ENCODE results near the gene PLXNA3.

- no peak for TF ChIP-seq ATF3 (IDR thresholded peaks at IDR 0.05; ENCODE audit: borderline replicate concordance, extremely low read depth, low read depth, low read length)
- TF ChIP-seq, protein P1, sequence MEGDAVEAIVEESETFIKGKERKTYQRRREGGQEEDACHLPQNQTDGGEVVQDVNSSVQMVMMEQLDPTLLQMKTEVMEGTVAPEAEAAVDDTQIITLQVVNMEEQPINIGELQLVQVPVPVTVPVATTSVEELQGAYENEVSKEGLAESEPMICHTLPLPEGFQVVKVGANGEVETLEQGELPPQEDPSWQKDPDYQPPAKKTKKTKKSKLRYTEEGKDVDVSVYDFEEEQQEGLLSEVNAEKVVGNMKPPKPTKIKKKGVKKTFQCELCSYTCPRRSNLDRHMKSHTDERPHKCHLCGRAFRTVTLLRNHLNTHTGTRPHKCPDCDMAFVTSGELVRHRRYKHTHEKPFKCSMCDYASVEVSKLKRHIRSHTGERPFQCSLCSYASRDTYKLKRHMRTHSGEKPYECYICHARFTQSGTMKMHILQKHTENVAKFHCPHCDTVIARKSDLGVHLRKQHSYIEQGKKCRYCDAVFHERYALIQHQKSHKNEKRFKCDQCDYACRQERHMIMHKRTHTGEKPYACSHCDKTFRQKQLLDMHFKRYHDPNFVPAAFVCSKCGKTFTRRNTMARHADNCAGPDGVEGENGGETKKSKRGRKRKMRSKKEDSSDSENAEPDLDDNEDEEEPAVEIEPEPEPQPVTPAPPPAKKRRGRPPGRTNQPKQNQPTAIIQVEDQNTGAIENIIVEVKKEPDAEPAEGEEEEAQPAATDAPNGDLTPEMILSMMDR (IDR thresholded peaks at IDR 0.05 in 2 of 3, conservative IDR thresholded peaks at IDR 0.05 in 1 of 3; ENCODE audit: control insufficient read depth in 2 of 3, extremely low read depth in 1 of 3, insufficient read depth in 1 of 3, low read depth in 3 of 3, low read length in 3 of 3): no peak
- no peak for TF ChIP-seq GABPA (IDR thresholded peaks at IDR 0.05; ENCODE audit: low read depth)
- no peak for TF ChIP-seq BHLHE40 (IDR thresholded peaks at IDR 0.05; ENCODE audit: borderline replicate concordance in 1 of 2, low read depth in 2 of 2, low read length in 1 of 2)
- no peak for TF ChIP-seq EP300 (IDR thresholded peaks at IDR 0.05; ENCODE audit: borderline replicate concordance in 1 of 2, control insufficient read depth in 1 of 2, low read depth in 2 of 2, low read length in 2 of 2)
- no peak for TF ChIP-seq CEBPZ (IDR thresholded peaks at IDR 0.05; ENCODE audit: low read depth, low read length)
- TF ChIP-seq, protein P2, sequence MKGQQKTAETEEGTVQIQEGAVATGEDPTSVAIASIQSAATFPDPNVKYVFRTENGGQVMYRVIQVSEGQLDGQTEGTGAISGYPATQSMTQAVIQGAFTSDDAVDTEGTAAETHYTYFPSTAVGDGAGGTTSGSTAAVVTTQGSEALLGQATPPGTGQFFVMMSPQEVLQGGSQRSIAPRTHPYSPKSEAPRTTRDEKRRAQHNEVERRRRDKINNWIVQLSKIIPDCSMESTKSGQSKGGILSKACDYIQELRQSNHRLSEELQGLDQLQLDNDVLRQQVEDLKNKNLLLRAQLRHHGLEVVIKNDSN (IDR thresholded peaks at IDR 0.05; ENCODE audit: borderline replicate concordance, extremely low read length, insufficient read depth, low read depth, low read length): no peak
- TF ChIP-seq, protein P3, sequence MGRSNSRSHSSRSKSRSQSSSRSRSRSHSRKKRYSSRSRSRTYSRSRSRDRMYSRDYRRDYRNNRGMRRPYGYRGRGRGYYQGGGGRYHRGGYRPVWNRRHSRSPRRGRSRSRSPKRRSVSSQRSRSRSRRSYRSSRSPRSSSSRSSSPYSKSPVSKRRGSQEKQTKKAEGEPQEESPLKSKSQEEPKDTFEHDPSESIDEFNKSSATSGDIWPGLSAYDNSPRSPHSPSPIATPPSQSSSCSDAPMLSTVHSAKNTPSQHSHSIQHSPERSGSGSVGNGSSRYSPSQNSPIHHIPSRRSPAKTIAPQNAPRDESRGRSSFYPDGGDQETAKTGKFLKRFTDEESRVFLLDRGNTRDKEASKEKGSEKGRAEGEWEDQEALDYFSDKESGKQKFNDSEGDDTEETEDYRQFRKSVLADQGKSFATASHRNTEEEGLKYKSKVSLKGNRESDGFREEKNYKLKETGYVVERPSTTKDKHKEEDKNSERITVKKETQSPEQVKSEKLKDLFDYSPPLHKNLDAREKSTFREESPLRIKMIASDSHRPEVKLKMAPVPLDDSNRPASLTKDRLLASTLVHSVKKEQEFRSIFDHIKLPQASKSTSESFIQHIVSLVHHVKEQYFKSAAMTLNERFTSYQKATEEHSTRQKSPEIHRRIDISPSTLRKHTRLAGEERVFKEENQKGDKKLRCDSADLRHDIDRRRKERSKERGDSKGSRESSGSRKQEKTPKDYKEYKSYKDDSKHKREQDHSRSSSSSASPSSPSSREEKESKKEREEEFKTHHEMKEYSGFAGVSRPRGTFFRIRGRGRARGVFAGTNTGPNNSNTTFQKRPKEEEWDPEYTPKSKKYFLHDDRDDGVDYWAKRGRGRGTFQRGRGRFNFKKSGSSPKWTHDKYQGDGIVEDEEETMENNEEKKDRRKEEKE (IDR thresholded peaks at IDR 0.05): no peak
- no peak for TF ChIP-seq CHD4 (IDR thresholded peaks at IDR 0.05)
These were observed 26.7 kb upstream of the PLXNA3 start for GRCh38 chrX:154431341-154431740.
